A673 (cell line): ENCODE data around the gene SMYD1.

Experiments used
- CTCF ChIP-seq: fragments of 300-800, 200-600 bp; sonication (generic); conservative IDR thresholded peaks from 2 replicates; pipeline ENCODE4 v1.5.1; 2017; ENCODE audit warnings: low read depth, mild to moderate bottlenecking, antibody characterized with exemption, low read length, moderate library complexity, mixed read lengths
- EZH2 ChIP-seq: fragments of 200-600 bp; sonication (generic); IDR thresholded peaks from 2 replicates; pipeline ENCODE4 v1.6.1; 2017; ENCODE audit warnings: borderline replicate concordance, low read depth, mild to moderate bottlenecking, mixed read lengths, antibody characterized with exemption, low read length; ENCODE audit not compliant: poor library complexity, severe bottlenecking

GRCh38 chr2:88144271-88144670, 76.6 kb downstream of the SMYD1 start:
- TF ChIP-seq CTCF (no peak), EZH2 (no peak)
